ENCODE results near the gene WDHD1. TPM values are rescaled to one million over a fixed set of nuclear protein-coding genes. Genes with fewer than 3 reads are reported as not detected.
A peak's percentile ranks its signal among the peaks of the same experiment; 100 is the strongest.
"Not testable (repeated sequence)": the region's sequence is repeated elsewhere in the genome, so short reads cannot be mapped to it uniquely, and the experiment has no call there.

WDHD1 gene
- total RNA-seq, 1 donor from 2014 or later, result 6.9 TPM

DNA sequence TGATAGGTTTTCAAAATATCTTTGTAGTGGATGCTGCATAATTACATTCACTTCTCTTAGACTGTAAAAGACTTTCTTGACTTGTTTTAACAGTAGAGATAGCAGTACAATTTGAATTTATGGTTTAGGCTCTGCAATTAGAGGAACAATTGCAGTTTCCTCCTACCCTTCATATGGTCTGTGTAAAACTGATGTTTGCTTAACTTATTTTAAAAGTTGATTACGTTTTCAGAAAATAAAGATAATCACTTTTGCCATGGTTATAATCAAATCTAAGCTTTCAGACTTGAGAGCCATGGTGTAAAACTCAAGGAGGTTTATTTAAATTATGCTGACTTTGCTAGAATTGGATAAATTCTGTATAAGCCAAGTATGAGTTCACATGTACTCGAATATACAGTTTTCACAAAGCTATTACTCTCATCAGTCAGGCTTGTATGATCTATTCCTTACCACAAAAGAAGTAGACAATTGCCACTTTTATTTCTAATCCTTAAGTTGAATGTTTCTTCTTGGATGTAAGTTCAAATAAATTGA is 22.1 kb upstream of the WDHD1 start:
- DNase-seq (ENCODE audit: low read depth), result no peak

DNA sequence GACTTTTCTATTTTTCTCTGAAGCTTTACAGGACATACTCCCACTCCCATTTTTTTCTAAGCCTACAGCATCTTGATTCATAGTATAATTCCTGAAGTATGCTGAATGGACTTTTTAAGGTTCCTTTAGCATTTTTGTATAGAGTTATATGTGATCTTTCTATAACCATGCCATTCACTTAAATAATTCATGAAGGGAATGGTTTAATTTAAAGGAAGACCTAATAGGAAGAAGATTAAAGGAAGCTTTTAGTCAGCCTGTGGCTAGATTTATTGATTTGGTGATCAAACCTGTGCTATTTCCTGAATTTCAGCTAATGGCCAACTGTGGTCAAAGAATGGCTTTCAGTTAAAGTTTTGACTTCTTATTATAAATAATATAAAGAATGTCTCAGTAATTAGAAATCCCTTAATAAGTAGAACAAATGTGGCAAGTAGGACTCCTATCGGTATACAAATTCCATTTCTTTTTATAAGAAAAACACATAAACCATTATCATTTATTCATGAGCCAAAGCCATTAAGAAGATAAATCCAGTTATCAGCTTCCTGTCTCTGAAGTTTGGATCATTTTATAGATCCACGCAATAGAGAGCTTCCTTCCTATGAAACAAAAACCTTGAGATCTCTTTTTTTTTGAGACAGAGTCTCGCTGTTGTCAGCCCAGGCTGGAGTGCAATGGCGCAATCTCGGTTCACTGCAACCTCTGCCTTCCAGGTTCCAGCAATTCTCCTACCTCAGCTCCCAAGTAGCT is 20.6 kb upstream of the WDHD1 start:
- no peak for DNase-seq (ENCODE audit: low read depth)

- DNase-seq (ENCODE audit: low read depth), result no peak
Measured at GRCh38 chr14:55045087-55045486, 18.2 kb upstream of the WDHD1 start.

- DNase-seq (ENCODE audit: low read depth), result no peak
Measured at GRCh38 chr14:55043528-55043927, 16.6 kb upstream of the WDHD1 start.

- DNase-seq (ENCODE audit: low read depth), result no peak
Measured at GRCh38 chr14:55038708-55039107, 11.8 kb upstream of the WDHD1 start.

GRCh38 chr14:55037995-55038394 is 11.1 kb upstream of the WDHD1 start:
- not testable (repeated sequence) for DNase-seq (ENCODE audit: low read depth)

DNA sequence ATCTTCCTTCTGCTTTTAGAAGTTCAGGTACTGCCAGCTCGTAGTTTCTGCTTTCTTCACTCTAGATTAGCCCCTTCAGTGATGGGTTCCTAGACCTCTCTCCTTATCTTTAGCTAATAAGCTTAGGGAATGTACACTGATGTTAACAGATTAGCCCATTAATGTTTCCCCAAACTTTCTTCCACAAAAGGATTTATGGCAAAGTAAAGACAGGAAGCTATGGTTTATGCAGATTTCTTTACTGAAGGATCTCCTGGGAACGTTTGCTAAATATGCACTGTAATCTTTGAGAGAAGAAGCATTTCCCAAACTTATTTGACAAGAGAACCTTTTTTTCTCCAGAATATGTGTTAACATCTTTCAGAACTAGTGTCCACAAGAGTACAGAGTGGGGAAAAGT is 4.3 kb upstream of the WDHD1 start:
- DNase-seq (ENCODE audit: low read depth), result no peak

GRCh38 chr14:55028476-55028875 is 1.6 kb upstream of the WDHD1 start:
- DNase-seq (ENCODE audit: low read depth), result no peak

GRCh38 chr14:55028066-55028465 is 1.2 kb upstream of the WDHD1 start:
- no peak for DNase-seq (ENCODE audit: low read depth)

- no peak for DNase-seq (ENCODE audit: low read depth)
Measured at GRCh38 chr14:55026441-55026792, 482 bp downstream of the WDHD1 start.

GRCh38 chr14:55025948-55026347 is 951 bp downstream of the WDHD1 start:
- DNase-seq (ENCODE audit: low read depth), result no peak

GRCh38 chr14:55024365-55024764 is 2.5 kb downstream of the WDHD1 start:
- not testable (repeated sequence) for DNase-seq (ENCODE audit: low read depth)

DNA sequence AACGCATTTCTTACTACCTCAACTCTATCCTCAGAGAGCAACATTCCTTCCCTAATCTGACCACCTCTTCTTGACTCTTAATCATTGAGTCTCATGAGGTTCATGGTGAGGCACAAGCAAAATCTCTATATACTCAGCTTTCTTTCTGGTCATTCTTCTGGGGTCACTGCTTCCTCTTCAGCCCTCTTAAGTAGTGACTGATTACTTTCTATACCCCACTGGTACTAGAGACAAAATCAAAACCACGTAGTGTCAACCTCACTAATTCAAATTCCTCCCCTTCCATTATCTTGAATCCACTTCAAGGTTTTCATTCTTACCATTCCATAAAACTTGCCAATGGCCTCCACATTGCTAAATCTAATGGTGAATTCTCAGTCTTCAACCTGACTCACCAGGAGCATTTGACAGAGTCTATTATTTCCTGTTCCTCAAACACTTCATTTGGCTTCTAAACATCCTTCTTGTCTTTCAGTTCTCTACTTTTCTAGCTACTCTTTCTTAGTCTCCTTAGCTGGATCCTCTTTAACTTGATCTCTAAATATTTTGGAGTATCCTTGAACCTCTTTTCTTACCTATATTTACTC is 6.8 kb downstream of the WDHD1 start:
- DNase-seq (ENCODE audit: low read depth), result peak; percentile 47

GRCh38 chr14:55015006-55015405 is 11.9 kb downstream of the WDHD1 start:
- DNase-seq (ENCODE audit: low read depth), result no peak

- peak; percentile 19 for DNase-seq (ENCODE audit: low read depth)
Measured at GRCh38 chr14:55005071-55005470, 21.8 kb downstream of the WDHD1 start.

GRCh38 chr14:55000381-55000780 is 26.5 kb downstream of the WDHD1 start:
- DNase-seq (ENCODE audit: low read depth), result no peak

DNA sequence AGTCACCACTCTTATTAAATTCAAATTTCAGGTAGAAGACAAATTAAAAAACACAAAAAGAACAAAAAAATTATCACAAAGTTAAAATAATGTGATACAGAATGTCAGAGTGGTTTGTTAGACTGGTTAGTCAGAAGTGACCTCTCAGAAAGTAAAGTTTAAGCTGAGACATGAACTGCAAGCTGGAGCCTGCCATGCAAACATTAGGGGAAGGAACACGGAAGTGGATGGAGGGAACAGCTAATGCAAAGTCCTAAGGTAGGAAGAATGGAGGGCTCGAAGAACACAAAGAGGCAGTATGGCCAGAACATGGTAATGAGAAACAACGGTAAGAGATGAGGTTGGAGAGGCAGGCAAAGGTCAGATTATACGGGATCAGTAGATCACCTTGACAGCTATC is 41.7 kb downstream of the WDHD1 start:
- DNase-seq (ENCODE audit: low read depth), result no peak

- DNase-seq (ENCODE audit: low read depth), result peak; percentile 16
Measured at GRCh38 chr14:54981698-54982097, 45.2 kb downstream of the WDHD1 start.

GRCh38 chr14:54979039-54979438 is 47.9 kb downstream of the WDHD1 start:
- no peak for DNase-seq (ENCODE audit: low read depth)

GRCh38 chr14:54976316-54976715 is 50.6 kb downstream of the WDHD1 start:
- peak; percentile 24 for DNase-seq (ENCODE audit: low read depth)

GRCh38 chr14:54975856-54976255 is 51.0 kb downstream of the WDHD1 start:
- DNase-seq (ENCODE audit: low read depth), result no peak

- peak; percentile 31 for DNase-seq (ENCODE audit: low read depth)
Measured at GRCh38 chr14:54974788-54975414, 52.0 kb downstream of the WDHD1 start.

DNA sequence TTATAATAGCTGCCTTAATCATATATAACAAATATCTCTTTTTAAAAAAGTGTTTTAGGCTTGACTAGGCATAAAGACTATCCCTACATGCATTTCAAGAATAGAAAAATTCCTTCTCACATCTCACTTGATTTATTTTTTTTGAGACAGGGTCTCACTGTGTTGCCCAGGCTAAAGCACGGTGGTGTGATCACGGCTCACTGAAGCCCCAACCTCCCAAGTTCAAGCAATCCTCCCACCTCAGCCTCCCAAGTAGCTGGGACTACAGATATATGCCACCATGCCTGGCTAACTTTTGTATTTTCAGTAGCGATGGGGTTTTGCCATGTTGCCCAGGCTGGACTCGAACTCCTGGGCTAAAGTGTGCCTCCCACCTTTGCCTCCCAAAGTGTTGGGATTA is 59.4 kb downstream of the WDHD1 start:
- DNase-seq (ENCODE audit: low read depth), result no peak
